Stimulated activated CD4-positive, alpha-beta T cell treated with anti-CD3 and anti-CD28 coated beads, Interleukin-4, amount 100 ng/mL, for 24 hours (primary cell): ENCODE results near the gene USP30.

Experiments
- DNase-seq: peaks from one replicate; pipeline ENCODE4 v3.0.0-alpha.2; 2020

USP30 gene

DNA sequence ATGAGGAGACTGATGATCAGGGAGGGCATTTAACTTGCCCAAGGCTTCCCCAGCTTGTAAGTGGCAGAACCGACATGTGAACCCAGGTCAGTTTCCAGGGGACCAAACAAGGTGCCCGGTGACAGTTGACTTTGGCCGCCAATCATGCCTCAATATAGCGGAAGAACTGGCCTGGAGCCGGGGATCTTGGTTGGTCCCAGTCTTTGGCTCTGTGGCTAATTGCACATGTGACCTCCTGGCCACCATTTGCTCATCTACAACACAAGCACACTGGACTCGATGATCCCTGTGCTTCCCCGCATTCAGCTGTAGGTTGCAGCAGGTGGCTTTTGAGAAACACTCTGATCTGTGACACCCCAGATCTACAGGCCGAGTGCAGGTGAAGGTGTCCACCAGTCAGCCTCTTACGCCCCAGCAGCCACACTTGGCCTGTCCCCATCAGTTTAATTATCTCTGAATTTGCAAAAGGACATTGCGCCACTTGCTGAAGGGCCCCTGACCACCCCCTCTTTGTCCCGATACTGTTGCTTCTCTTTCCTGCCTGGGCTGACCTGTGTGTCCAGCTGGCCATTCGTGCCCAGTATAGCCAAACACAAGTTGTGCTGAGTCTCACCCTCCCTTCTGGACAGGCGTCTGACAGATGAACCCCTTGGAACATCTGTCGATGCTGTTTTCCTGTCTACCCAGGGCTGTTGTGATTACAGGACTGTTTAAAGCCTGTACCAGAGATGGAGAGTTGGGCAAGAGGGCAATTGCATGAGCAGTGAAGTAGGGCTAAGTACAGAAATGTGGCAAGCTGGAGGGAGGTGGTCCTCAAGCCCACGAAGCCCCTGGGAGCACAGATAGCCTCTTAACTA, 78.1 kb downstream of the USP30 start:
- no peak for DNase-seq

GRCh38 chr12:109131154-109132050, 79.0 kb downstream of the USP30 start:
- DNase-seq: no peak

- DNase-seq: no peak
These were observed 82.0 kb downstream of the USP30 start for GRCh38 chr12:109134186-109134917.

GRCh38 chr12:109137055-109137454, 84.7 kb downstream of the USP30 start:
- DNase-seq: no peak
